LNCaP clone FGC (cell line): ENCODE measurements around the gene ADAM33.
A peak's percentile ranks its signal among the peaks of the same experiment; 100 is the strongest.

Experiments
- DNase-seq: peaks from one replicate; pipeline ENCODE4 v3.0.0-alpha.2; 2011; ENCODE audit warnings: low read depth
- H3K4me3 ChIP-seq: 2 replicates; pipeline ENCODE4 v1.5.1; 2011; ENCODE audit warnings: mild to moderate bottlenecking, low read depth, low read length, control low read depth
- TF ChIP-seq, protein P1 (sequence below): IDR thresholded peaks from 2 replicates; pipeline ENCODE4 v1.5.1; 2012; ENCODE audit warnings: mild to moderate bottlenecking; ENCODE audit not compliant: control insufficient read depth, insufficient read depth; ENCODE audit errors: extremely low read depth

Gene ADAM33

DNA sequence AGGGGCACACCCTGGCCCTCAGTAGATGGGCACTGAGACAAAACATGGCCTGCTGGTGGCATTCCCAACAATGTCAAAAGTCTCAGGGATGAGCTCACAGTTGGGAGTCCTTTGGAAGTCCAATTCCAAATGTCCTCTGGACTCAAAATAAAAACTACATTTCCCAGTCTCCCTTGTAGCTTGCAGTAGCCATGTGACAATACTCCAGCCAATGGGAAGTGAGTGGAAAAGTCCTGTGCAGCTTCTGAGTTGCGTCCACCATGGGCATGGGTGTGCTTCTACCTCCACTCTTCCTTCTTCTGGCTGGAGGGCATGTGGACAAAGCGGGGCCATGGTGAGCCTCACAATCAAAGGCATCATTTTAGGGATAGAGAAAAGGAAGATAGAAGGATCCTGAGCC is 5.8 kb upstream of the ADAM33 start:
- DNase-seq: no peak
- TF ChIP-seq, protein P1, sequence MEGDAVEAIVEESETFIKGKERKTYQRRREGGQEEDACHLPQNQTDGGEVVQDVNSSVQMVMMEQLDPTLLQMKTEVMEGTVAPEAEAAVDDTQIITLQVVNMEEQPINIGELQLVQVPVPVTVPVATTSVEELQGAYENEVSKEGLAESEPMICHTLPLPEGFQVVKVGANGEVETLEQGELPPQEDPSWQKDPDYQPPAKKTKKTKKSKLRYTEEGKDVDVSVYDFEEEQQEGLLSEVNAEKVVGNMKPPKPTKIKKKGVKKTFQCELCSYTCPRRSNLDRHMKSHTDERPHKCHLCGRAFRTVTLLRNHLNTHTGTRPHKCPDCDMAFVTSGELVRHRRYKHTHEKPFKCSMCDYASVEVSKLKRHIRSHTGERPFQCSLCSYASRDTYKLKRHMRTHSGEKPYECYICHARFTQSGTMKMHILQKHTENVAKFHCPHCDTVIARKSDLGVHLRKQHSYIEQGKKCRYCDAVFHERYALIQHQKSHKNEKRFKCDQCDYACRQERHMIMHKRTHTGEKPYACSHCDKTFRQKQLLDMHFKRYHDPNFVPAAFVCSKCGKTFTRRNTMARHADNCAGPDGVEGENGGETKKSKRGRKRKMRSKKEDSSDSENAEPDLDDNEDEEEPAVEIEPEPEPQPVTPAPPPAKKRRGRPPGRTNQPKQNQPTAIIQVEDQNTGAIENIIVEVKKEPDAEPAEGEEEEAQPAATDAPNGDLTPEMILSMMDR: no peak
- no peak overlapping the region for H3K4me3 ChIP-seq

DNA sequence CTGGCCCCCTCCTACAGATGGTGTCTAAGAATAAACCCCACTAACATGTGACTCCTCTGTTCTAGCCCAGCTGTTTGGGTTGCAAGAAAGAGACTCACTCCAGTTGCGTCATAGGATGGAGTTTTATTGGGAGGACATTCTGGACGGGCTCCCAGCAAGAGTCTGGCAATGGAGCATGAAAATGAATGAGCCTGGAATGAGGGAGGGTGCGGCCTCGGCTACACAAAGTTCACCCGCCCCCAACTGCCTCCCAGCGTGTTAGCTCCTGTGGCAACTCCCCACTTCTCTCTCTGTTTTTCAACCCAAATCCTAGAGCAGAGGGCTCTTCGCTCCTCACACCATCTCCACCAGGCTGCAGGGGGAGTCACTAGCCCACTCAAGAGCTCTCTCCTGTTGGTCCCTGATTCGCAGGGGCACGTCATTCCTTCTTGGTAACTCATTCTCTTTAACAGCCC is 5.1 kb upstream of the ADAM33 start:
- peak; percentile 31 for DNase-seq
- H3K4me3 ChIP-seq: no peak overlapping the region
- TF ChIP-seq, protein P1: 0 out of 2 replicates have a peak, but pooled peaks have one; percentile 0

- no peak overlapping the region for H3K4me3 ChIP-seq
- TF ChIP-seq, protein P1: no peak
- no peak for DNase-seq
These were observed 4.6 kb upstream of the ADAM33 start for GRCh38 chr20:3686421-3686820.

GRCh38 chr20:3685341-3685740 is 3.5 kb upstream of the ADAM33 start:
- TF ChIP-seq, protein P1: no peak
- no peak for DNase-seq
- no peak overlapping the region for H3K4me3 ChIP-seq

GRCh38 chr20:3681352-3681930 is 369 bp downstream of the ADAM33 start:
- TF ChIP-seq, protein P1: no peak
- 0 out of 2 replicates have a peak overlapping the region, but pooled peaks have one; percentile 28 for H3K4me3 ChIP-seq
- DNase-seq: no peak

- TF ChIP-seq, protein P1: no peak
- no peak overlapping the region for H3K4me3 ChIP-seq
- no peak for DNase-seq
These were observed 984 bp downstream of the ADAM33 start for GRCh38 chr20:3680701-3681351.
